DND-41 (cell line): ENCODE measurements around the gene ISG20.

Experiments used
- ATAC-seq: fragments of 200-7000 bp; cut with Tn5 transposase; 3 replicates; pipeline ENCODE4 v1.9.1; 2021; ENCODE audit warnings: low read depth; ENCODE audit not compliant: insufficient read depth
- DNase-seq: peaks from one replicate; pipeline ENCODE4 v3.0.0-alpha.2; 2020
- H2AFZ ChIP-seq: 2 replicates; pipeline ENCODE4 v1.6.0; 2012; ENCODE audit warnings: low read depth, low read length
- H3K27ac ChIP-seq: 2 replicates; pipeline ENCODE4 v1.5.1; 2012; ENCODE audit warnings: low read length, inconsistent platforms
- H3K27me3 ChIP-seq: fragments of 200-600 bp; sonication (generic); 2 replicates; pipeline ENCODE4 v1.6.0; 2012; ENCODE audit warnings: low read length, mild to moderate bottlenecking, inconsistent platforms; ENCODE audit not compliant: insufficient read depth, poor library complexity
- H3K36me3 ChIP-seq: 2 replicates; pipeline ENCODE4 v1.5.1; 2012; ENCODE audit warnings: low read length, inconsistent platforms; ENCODE audit not compliant: insufficient read depth
- H3K4me1 ChIP-seq: 2 replicates; pipeline ENCODE4 v1.5.1; 2012; ENCODE audit warnings: mild to moderate bottlenecking, low read length; ENCODE audit not compliant: insufficient read depth
- H3K4me2 ChIP-seq: 2 replicates; pipeline ENCODE4 v1.6.0; 2012; ENCODE audit warnings: mild to moderate bottlenecking, moderate library complexity, low read length, inconsistent platforms; ENCODE audit not compliant: insufficient read depth
- H3K4me3 ChIP-seq, 2 experiments: fragments of 200-600 bp in 1 of 2; shearing (Covaris generic) in 1 of 2; 2 replicates each; pipeline ENCODE4 v1.5.1; 2012 to 2016; ENCODE audit warnings: inconsistent platforms in 2 of 2, low read length in 2 of 2, mild to moderate bottlenecking in 2 of 2, low read depth in 1 of 2, moderate library complexity in 1 of 2
- H3K79me2 ChIP-seq: 2 replicates; pipeline ENCODE4 v1.6.0; 2012; ENCODE audit warnings: low read length, inconsistent platforms; ENCODE audit not compliant: insufficient read depth
- H3K9ac ChIP-seq: 2 replicates; pipeline ENCODE4 v1.6.0; 2012; ENCODE audit warnings: low read depth, mild to moderate bottlenecking, inconsistent platforms, low read length, moderate library complexity
- H3K9me3 ChIP-seq: 2 replicates; pipeline ENCODE4 v1.5.1; 2012; ENCODE audit warnings: low read length, moderate library complexity, mild to moderate bottlenecking, inconsistent platforms; ENCODE audit not compliant: insufficient read depth, severe bottlenecking
- H4K20me1 ChIP-seq: 2 replicates; pipeline ENCODE4 v1.6.0; 2012; ENCODE audit warnings: low read length; ENCODE audit not compliant: insufficient read depth
- EZH2 ChIP-seq: IDR thresholded peaks from 3 replicates; pipeline ENCODE4 v1.6.1; 2012; ENCODE audit warnings: borderline replicate concordance, low read depth, mild to moderate bottlenecking, moderate library complexity, low read length, inconsistent platforms; ENCODE audit not compliant: severe bottlenecking
- TF ChIP-seq, protein P1 (sequence below): IDR thresholded peaks from 2 replicates; pipeline ENCODE4 v1.5.1; 2012; ENCODE audit warnings: borderline replicate concordance, low read length, moderate library complexity, mild to moderate bottlenecking; ENCODE audit not compliant: poor library complexity, severe bottlenecking; ENCODE audit errors: extremely low read depth

ISG20 gene

GRCh38 chr15:88620995-88621772 lies 17.6 kb upstream of the ISG20 start, which contains the start of gene AEN:
Gene AEN, plus strand, starts transcription at chr15:88621340. Its CDS starts 4,870 bp downstream, at chr15:88626210.
- no peak for TF ChIP-seq EZH2
- TF ChIP-seq, protein P1, sequence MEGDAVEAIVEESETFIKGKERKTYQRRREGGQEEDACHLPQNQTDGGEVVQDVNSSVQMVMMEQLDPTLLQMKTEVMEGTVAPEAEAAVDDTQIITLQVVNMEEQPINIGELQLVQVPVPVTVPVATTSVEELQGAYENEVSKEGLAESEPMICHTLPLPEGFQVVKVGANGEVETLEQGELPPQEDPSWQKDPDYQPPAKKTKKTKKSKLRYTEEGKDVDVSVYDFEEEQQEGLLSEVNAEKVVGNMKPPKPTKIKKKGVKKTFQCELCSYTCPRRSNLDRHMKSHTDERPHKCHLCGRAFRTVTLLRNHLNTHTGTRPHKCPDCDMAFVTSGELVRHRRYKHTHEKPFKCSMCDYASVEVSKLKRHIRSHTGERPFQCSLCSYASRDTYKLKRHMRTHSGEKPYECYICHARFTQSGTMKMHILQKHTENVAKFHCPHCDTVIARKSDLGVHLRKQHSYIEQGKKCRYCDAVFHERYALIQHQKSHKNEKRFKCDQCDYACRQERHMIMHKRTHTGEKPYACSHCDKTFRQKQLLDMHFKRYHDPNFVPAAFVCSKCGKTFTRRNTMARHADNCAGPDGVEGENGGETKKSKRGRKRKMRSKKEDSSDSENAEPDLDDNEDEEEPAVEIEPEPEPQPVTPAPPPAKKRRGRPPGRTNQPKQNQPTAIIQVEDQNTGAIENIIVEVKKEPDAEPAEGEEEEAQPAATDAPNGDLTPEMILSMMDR: no peak
- DNase-seq (peak; percentile 94), ATAC-seq (peak; percentile 95)
- peak within 1 kb of the TSS; percentile 92 for H3K9ac ChIP-seq
- peak within 1 kb of the TSS; percentile 48 to 75 for H3K4me3 ChIP-seq
- H3K27ac ChIP-seq: peak within 1 kb of the TSS; percentile 92
- peaks cover 50% of the 10 kb centered on the region for H3K4me1 ChIP-seq
- H3K9me3 ChIP-seq: no peaks in the 10 kb centered on the region
- H3K36me3 ChIP-seq: peaks cover 21% of the 10 kb centered on the region
- H3K27me3 ChIP-seq: no peaks in the 10 kb centered on the region
- H2AFZ ChIP-seq: peak within 1 kb of the TSS; percentile 99
- peaks cover 41% of the 10 kb centered on the region for H4K20me1 ChIP-seq
- peaks cover 55% of the 10 kb centered on the region for H3K79me2 ChIP-seq
- peak within 1 kb of the TSS; percentile 79 for H3K4me2 ChIP-seq

DNA sequence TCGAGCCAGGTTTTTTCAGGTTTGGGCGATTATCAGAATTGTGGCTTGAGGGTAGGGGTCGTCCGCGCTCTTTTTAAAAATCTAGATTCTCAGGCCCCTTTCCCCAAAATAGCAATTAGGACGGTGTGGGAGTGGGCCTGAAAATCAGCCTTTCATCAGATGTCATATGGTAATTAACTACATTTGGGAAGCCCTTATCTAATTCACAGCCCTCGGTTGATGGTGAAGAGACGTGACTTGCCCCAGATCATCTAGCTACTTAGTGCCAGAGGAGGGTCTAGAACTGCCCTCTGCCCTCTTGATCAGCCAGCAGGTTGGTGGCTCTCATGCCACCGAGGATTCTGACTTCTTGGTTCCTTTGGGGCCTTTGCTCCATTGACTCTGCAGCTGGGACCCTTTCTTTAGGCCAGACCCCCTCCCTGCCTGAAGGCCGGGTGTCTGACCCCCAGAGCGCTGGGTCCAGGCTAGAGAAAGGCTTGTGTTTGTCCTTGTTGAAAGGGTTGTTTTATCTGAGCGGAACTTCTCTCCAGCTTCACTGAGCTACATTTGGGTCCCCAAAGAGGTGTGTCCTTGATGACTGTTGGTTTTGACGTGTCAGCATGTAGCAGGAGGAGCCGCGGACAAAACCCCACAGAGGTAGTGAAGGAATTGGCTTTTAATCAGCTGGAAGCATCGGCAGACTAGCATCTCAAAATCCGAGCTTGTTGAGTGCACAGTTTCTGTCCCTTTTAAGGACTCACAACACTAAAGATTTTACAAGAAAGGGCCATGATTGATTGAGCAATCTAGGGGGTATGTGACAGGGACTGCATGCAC lies 16.8 kb upstream of the ISG20 start:
- Histone ChIP-seq H3K27ac (peak overlapping the region; percentile 90), H3K27me3 (no peaks in the 10 kb centered on the region), H3K36me3 (peaks cover 29% of the 10 kb centered on the region), H3K4me1 (peaks cover 58% of the 10 kb centered on the region), H3K4me3 (peak overlapping the region; percentile 48 to 75), H3K9me3 (no peaks in the 10 kb centered on the region), H3K79me2 (peaks cover 63% of the 10 kb centered on the region), H4K20me1 (peaks cover 48% of the 10 kb centered on the region), H2AFZ (peak overlapping the region; percentile 59), H3K9ac (peak overlapping the region; percentile 92), H3K4me2 (peak overlapping the region; percentile 79)
- TF ChIP-seq, protein P1: no peak
- no peak for TF ChIP-seq EZH2
- DNase-seq: peak; percentile 48
- ATAC-seq: peak; percentile 43; the same call in 2 of the 3 replicates

DNA sequence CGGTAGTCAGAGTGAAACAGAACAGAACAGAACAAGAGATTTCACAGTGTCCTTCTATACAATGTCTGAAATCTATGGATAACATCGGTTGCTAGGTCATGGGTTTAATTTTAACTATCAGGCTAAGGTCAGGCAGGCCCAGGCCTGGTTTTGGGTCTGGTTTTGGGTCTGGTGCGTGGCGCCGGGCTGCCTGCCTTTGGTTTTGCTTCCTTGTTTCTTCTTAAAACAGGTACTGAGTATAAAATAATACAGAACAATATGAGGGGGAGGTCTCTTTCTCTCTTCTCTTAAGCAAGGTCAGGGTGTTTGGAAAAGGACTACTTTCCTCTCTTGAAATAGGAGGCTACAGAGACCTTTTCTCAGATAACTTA lies 16.2 kb upstream of the ISG20 start:
- peaks cover 64% of the 10 kb centered on the region for H3K4me1 ChIP-seq

More for the DNA sequence above, 16.2 kb upstream of the ISG20 start:
- H3K4me2 ChIP-seq: peak overlapping the region; percentile 79
- peaks cover 35% of the 10 kb centered on the region for H3K36me3 ChIP-seq
- no peak overlapping the region; the same call in 1 of the 2 replicates for H2AFZ ChIP-seq
- peak overlapping the region; percentile 48 to 75; a peak in 3 of 4 replicates for H3K4me3 ChIP-seq
- TF ChIP-seq, protein P1: no peak
- no peak for TF ChIP-seq EZH2
- peaks cover 54% of the 10 kb centered on the region for H4K20me1 ChIP-seq
- no peak for ATAC-seq
- peak overlapping the region; percentile 90 for H3K27ac ChIP-seq
- no peak for DNase-seq
- no peaks in the 10 kb centered on the region for H3K9me3 ChIP-seq
- no peaks in the 10 kb centered on the region for H3K27me3 ChIP-seq
- peaks cover 69% of the 10 kb centered on the region for H3K79me2 ChIP-seq
- peak overlapping the region; percentile 92 for H3K9ac ChIP-seq
